ENCODE results near the gene DCST2. TPM values are rescaled to one million over a fixed set of nuclear protein-coding genes. Genes with fewer than 3 reads are reported as not detected.

DCST2 gene
- total and polyA plus RNA-seq, 9 of the 15 experiments (the other 6 are each of a cell fraction or from before 2014, with no cell fraction given), result 0.09 to 0.49 (median 0.11) TPM; not detected in 3

- no peak for TF ChIP-seq PPARD (CRISPR knock-in tag; IDR thresholded peaks at IDR 0.05)
- TF ChIP-seq L3MBTL2 (IDR thresholded peaks at IDR 0.05), result peak; percentile 100
- TF ChIP-seq ATF3 (IDR thresholded peaks at IDR 0.05), result peak; percentile 84
- TF ChIP-seq ATF3 (CRISPR knock-in tag; conservative IDR thresholded peaks at IDR 0.05), result no peak
- TF ChIP-seq, protein P1, sequence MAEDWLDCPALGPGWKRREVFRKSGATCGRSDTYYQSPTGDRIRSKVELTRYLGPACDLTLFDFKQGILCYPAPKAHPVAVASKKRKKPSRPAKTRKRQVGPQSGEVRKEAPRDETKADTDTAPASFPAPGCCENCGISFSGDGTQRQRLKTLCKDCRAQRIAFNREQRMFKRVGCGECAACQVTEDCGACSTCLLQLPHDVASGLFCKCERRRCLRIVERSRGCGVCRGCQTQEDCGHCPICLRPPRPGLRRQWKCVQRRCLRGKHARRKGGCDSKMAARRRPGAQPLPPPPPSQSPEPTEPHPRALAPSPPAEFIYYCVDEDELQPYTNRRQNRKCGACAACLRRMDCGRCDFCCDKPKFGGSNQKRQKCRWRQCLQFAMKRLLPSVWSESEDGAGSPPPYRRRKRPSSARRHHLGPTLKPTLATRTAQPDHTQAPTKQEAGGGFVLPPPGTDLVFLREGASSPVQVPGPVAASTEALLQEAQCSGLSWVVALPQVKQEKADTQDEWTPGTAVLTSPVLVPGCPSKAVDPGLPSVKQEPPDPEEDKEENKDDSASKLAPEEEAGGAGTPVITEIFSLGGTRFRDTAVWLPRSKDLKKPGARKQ (CRISPR knock-in tag; IDR thresholded peaks at IDR 0.05), result no peak
- no peak for TF ChIP-seq SFPQ (IDR thresholded peaks at IDR 0.05; ENCODE audit: low read depth, low read length)
- TF ChIP-seq JUNB (CRISPR knock-in tag; conservative IDR thresholded peaks at IDR 0.05), result no peak
- no peak for TF ChIP-seq ATF1 (CRISPR knock-in tag; IDR thresholded peaks at IDR 0.05)
- peak; percentile 92 for TF ChIP-seq ATF1 (tag; IDR thresholded peaks at IDR 0.05)
- TF ChIP-seq TRIM24 (IDR thresholded peaks at IDR 0.05), result 0 out of 4 replicates have a peak, but pooled peaks of 1 of the 2 experiments have one; percentile 6
- no peak for TF ChIP-seq NR2F6 (CRISPR knock-in tag; IDR thresholded peaks at IDR 0.05)
- no peak for TF ChIP-seq ZNF764 (CRISPR knock-in tag; IDR thresholded peaks at IDR 0.05; ENCODE audit: low read depth)
- TF ChIP-seq RBBP5 (IDR thresholded peaks at IDR 0.05; ENCODE audit: borderline replicate concordance, insufficient read depth, low read length, poor library complexity, severe bottlenecking), result peak; percentile 29
- TF ChIP-seq GTF2F1 (IDR thresholded peaks at IDR 0.05; ENCODE audit: low read depth, low read length), result no peak
- peak; percentile 69; the same call in 1 of the 2 replicates for TF ChIP-seq TOE1 (IDR thresholded peaks at IDR 0.05; ENCODE audit: borderline replicate concordance)
- TF ChIP-seq TOE1 (CRISPR knock-in tag; IDR thresholded peaks at IDR 0.05; ENCODE audit: borderline replicate concordance, low read depth), result no peak
- TF ChIP-seq ZBTB7A (IDR thresholded peaks at IDR 0.05; ENCODE audit: borderline replicate concordance, control insufficient read depth, low read depth, low read length), result peak; percentile 99
- no peak for TF ChIP-seq ZNF253 (CRISPR knock-in tag; conservative IDR thresholded peaks at IDR 0.05)
- TF ChIP-seq SAFB (IDR thresholded peaks at IDR 0.05; ENCODE audit: borderline replicate concordance, low read depth, low read length), result no peak
- TF ChIP-seq, protein P2, sequence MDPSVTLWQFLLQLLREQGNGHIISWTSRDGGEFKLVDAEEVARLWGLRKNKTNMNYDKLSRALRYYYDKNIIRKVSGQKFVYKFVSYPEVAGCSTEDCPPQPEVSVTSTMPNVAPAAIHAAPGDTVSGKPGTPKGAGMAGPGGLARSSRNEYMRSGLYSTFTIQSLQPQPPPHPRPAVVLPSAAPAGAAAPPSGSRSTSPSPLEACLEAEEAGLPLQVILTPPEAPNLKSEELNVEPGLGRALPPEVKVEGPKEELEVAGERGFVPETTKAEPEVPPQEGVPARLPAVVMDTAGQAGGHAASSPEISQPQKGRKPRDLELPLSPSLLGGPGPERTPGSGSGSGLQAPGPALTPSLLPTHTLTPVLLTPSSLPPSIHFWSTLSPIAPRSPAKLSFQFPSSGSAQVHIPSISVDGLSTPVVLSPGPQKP (CRISPR knock-in tag; IDR thresholded peaks at IDR 0.05), result no peak
- peak in 1 of 2 experiments; percentile 74; a peak in 1 of 4 replicates for TF ChIP-seq TEAD1 (CRISPR knock-in tag; IDR thresholded peaks at IDR 0.05)
- no peak for TF ChIP-seq HMG20B (CRISPR knock-in tag; IDR thresholded peaks at IDR 0.05)
- TF ChIP-seq HDAC8 (tag; IDR thresholded peaks at IDR 0.05), result no peak
These were observed 59.3 kb downstream of the DCST2 start, which contains the start of gene CKS1B (continued) for GRCh38 chr1:154974102-154974807.

Measured in K562 (cell line).